Measurements from ENCODE around the gene TENT4B.

The TENT4B gene

GRCh38 chr16:50266337-50267091 is 113.4 kb downstream of the TENT4B start, which contains the start of gene ADCY7:
Gene ADCY7 (plus strand): TSS chr16:50266551. CDS start chr16:50288180, 21,629 bp downstream.
- no peaks in the 10 kb centered on the region for H4K20me1 ChIP-seq (ENCODE audit: control insufficient read depth, insufficient read depth, low read depth, low read length)
- peaks cover 4% of the 10 kb centered on the region; the same call in 1 of the 2 replicates for H3F3A ChIP-seq (ENCODE audit: control insufficient read depth, insufficient read depth)
- no peaks in the 10 kb centered on the region for H3K79me2 ChIP-seq (ENCODE audit: control insufficient read depth, low read length)
- H3K4me2 ChIP-seq (ENCODE audit: low read length): peak within 1 kb of the TSS; percentile 62
- peaks cover 13% of the 10 kb centered on the region; the same call in 1 of the 2 replicates for H3K27me3 ChIP-seq (ENCODE audit: control insufficient read depth, low read length)
- TF ChIP-seq EZH2phosphoT487 (IDR thresholded peaks at IDR 0.05; ENCODE audit: borderline replicate concordance, low read length) (no peak), CTCF (IDR thresholded peaks at IDR 0.05; ENCODE audit: low read depth, low read length, poor library complexity, severe bottlenecking) (no peak)
- H3K36me3 ChIP-seq (ENCODE audit: control insufficient read depth, low read length): no peaks in the 10 kb centered on the region
- no peaks in the 10 kb centered on the region for H3K9me2 ChIP-seq (replicated peaks; ENCODE audit: control insufficient read depth, low read length)
- peak within 1 kb of the TSS; percentile 46 for H3K4me3 ChIP-seq (ENCODE audit: low read length)
- H3K4me1 ChIP-seq (ENCODE audit: control insufficient read depth, low read length): peaks cover 36% of the 10 kb centered on the region
- no peak within 1 kb of the TSS for H3K27ac ChIP-seq (ENCODE audit: low read depth, low read length)
- no peaks in the 10 kb centered on the region for H3K9me3 ChIP-seq (ENCODE audit: control insufficient read depth, insufficient read depth, low read length)

GRCh38 chr16:50267151-50267631 is 114.1 kb downstream of the TENT4B start:
- no peak overlapping the region for H3K27ac ChIP-seq (ENCODE audit: low read depth, low read length)
- H3F3A ChIP-seq (ENCODE audit: control insufficient read depth, insufficient read depth): peaks cover 4% of the 10 kb centered on the region; the same call in 1 of the 2 replicates
- TF ChIP-seq CTCF (IDR thresholded peaks at IDR 0.05; ENCODE audit: low read depth, low read length, poor library complexity, severe bottlenecking): no peak
- no peak for TF ChIP-seq EZH2phosphoT487 (IDR thresholded peaks at IDR 0.05; ENCODE audit: borderline replicate concordance, low read length)
- H3K4me3 ChIP-seq (ENCODE audit: low read length): peak overlapping the region; percentile 46
- H3K4me2 ChIP-seq (ENCODE audit: low read length): peak overlapping the region; percentile 62
- H3K9me2 ChIP-seq (replicated peaks; ENCODE audit: control insufficient read depth, low read length): no peaks in the 10 kb centered on the region
- H4K20me1 ChIP-seq (ENCODE audit: control insufficient read depth, insufficient read depth, low read depth, low read length): no peaks in the 10 kb centered on the region
- H3K9me3 ChIP-seq (ENCODE audit: control insufficient read depth, insufficient read depth, low read length): no peaks in the 10 kb centered on the region
- H3K36me3 ChIP-seq (ENCODE audit: control insufficient read depth, low read length): no peaks in the 10 kb centered on the region
- H3K79me2 ChIP-seq (ENCODE audit: control insufficient read depth, low read length): no peaks in the 10 kb centered on the region
- 0 out of 2 replicates have a peak, but pooled peaks cover 7% of the 10 kb centered on the region for H3K27me3 ChIP-seq (ENCODE audit: control insufficient read depth, low read length)
- peaks cover 36% of the 10 kb centered on the region for H3K4me1 ChIP-seq (ENCODE audit: control insufficient read depth, low read length)

- Histone ChIP-seq H3K27me3 (ENCODE audit: control insufficient read depth, low read length) (0 out of 2 replicates have a peak, but pooled peaks cover 7% of the 10 kb centered on the region), H3K79me2 (ENCODE audit: control insufficient read depth, low read length) (no peaks in the 10 kb centered on the region), H3K9me2 (replicated peaks; ENCODE audit: control insufficient read depth, low read length) (no peaks in the 10 kb centered on the region), H3K36me3 (ENCODE audit: control insufficient read depth, low read length) (no peaks in the 10 kb centered on the region), H4K20me1 (ENCODE audit: control insufficient read depth, insufficient read depth, low read depth, low read length) (no peaks in the 10 kb centered on the region), H3K9me3 (ENCODE audit: control insufficient read depth, insufficient read depth, low read length) (no peaks in the 10 kb centered on the region), H3K4me1 (ENCODE audit: control insufficient read depth, low read length) (peaks cover 37% of the 10 kb centered on the region), H3F3A (ENCODE audit: control insufficient read depth, insufficient read depth) (peaks cover 4% of the 10 kb centered on the region; the same call in 1 of the 2 replicates), H3K4me2 (ENCODE audit: low read length) (peak overlapping the region; percentile 62), H3K4me3 (ENCODE audit: low read length) (no peak overlapping the region), H3K27ac (ENCODE audit: low read depth, low read length) (no peak overlapping the region)
- TF ChIP-seq EZH2phosphoT487 (IDR thresholded peaks at IDR 0.05; ENCODE audit: borderline replicate concordance, low read length): no peak
- no peak for TF ChIP-seq CTCF (IDR thresholded peaks at IDR 0.05; ENCODE audit: low read depth, low read length, poor library complexity, severe bottlenecking)
Observed at GRCh38 chr16:50267651-50268050, 114.5 kb downstream of the TENT4B start.
